Body of pancreas (tissue), 4 donors: ENCODE measurements around the gene ZBP1. TPM values are rescaled to one million over a fixed set of nuclear protein-coding genes. Genes with fewer than 3 reads are reported as not detected.
"Not testable (repeated sequence)": the region's sequence is repeated elsewhere in the genome, so short reads cannot be mapped to it uniquely, and the experiment has no call there.

Source experiments
- ATAC-seq: fragments of 150-250 bp; one replicate; pipeline ENCODE4 v1.9.1; 2016
- DNase-seq, 4 donors: peaks; one replicate each; pipeline ENCODE4 v3.0.0-alpha.2; 2019
- H3K27ac ChIP-seq, 4 donors: fragments of 200-600 bp; sonication (generic); 1 replicate in 3 of 4; 2 replicates in 1 of 4; pipeline versions ENCODE4 v1.5.1 to v1.6.1; 2016 to 2019; ENCODE audit warnings: mild to moderate bottlenecking in 1 of 4, mixed read lengths in 1 of 4, moderate library complexity in 1 of 4
- H3K27me3 ChIP-seq, 2 donors: fragments of 200-600 bp; sonication (generic); one replicate each; pipeline ENCODE4 v1.6.0; 2016; ENCODE audit warnings: mild to moderate bottlenecking in 1 of 2
- H3K36me3 ChIP-seq, 2 donors: fragments of 200-600 bp; sonication (generic); replicated peaks in 1 of 2; 2 replicates each; pipeline ENCODE4 v1.5.1; 2016; ENCODE audit warnings: low read depth in 2 of 2; ENCODE audit not compliant: insufficient read depth in 1 of 2
- H3K4me1 ChIP-seq: fragments of 200-600 bp; sonication (generic); one replicate; pipeline ENCODE4 v1.6.0; 2016
- H3K4me3 ChIP-seq, 2 donors: fragments of 200-600 bp; sonication (generic); 1 replicate in 1 of 2; 2 replicates in 1 of 2; pipeline ENCODE4 v1.5.1; 2016 to 2019
- H3K9me3 ChIP-seq, 3 donors: fragments of 200-600 bp; sonication (generic); 1 replicate in 2 of 3; 2 replicates in 1 of 3; pipeline ENCODE4 v1.5.1; 2016
- CTCF ChIP-seq, 7 experiments: fragments of 450-650 bp in 4 of 7; fragments of 200-600 bp in 3 of 7; sonication (generic) in 3 of 7; IDR thresholded peaks; one replicate each; pipeline ENCODE4 v1.5.1; 2016 to 2019; ENCODE audit warnings: antibody characterized with exemption in 7 of 7
- POLR2A ChIP-seq, 3 donors: fragments of 450-650 bp; IDR thresholded peaks; one replicate each; pipeline ENCODE4 v1.6.1; 2016; ENCODE audit warnings: antibody characterized with exemption in 3 of 3, mild to moderate bottlenecking in 2 of 3
- WGBS, 2 donors: methylation state at CpG; one replicate each; pipeline ENCODE4 v1.1.5; 2017; 5-methylcytosine and 5-hydroxymethylcytosine counted together
- intact Hi-C: fragments of 100-400 bp; cut with DNase I; formaldehyde crosslinking; loops from one replicate; pipeline ENCODE4 v1.15.1; 2023
- total RNA-seq, 2 donors: library from RNA; depleted of rRNA; stranded (reverse); fragments of >200 nt; gene quantifications; one replicate each; pipeline ENCODE4 v1.1.0, GENCODE V29; 2016

ZBP1 gene
- total RNA-seq, 2 donors from 2014 or later = 0.26 TPM; not detected in 1

DNA sequence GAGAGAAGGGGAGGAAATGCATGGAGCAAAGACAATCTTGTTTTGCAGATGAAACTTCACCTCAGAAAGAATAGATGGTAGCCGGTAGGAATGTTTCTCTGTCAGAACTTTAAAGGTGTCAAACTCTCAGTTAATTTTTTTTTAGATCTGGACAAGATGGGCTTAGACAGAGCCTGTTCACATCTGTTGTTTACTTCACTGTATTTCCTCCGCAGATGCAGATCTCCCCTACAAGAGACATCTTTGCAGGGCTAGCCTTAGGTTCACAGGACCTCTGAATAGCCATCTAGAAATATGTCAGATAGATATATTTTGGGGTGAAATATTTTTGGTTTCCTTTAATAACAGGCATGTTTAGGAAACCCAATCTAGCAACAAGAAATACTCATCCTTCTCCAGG is 12.1 kb upstream of the ZBP1 start:
- Histone ChIP-seq H3K27ac (no peak overlapping the region), H3K4me3 (no peak overlapping the region), H3K36me3 (no peaks in the 10 kb centered on the region), H3K4me1 (no peaks in the 10 kb centered on the region), H3K27me3 (no peaks in the 10 kb centered on the region), H3K9me3 (no peaks in the 10 kb centered on the region)
- TF ChIP-seq CTCF (IDR thresholded peaks at IDR 0.05) (no peak), POLR2A (IDR thresholded peaks at IDR 0.05) (no peak)
- intact Hi-C loops = no loop called here
- WGBS, 2 donors = 63% methylated on average over 2 of the region's 2 CpGs
- DNase-seq (no peak), ATAC-seq (no peak)

DNA sequence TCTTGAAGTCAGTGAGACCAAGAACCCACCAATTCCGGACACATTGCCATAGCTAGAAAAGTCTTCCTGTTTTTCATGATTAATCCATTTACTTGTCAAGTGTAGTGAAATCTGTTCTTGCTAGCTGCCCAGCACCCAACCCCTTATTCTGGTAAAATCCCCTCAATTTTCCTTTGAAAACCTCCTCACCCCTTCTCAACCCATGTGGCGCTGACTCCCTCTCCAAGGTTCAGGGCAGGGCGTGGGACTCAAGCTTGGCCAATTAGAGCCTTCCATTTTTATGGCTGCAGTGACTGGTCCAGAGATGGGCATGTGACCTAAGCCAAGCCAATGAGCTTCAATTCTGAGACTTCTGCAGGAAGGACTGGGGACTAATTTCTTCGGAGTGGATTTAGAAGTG is 9.8 kb upstream of the ZBP1 start:
- DNase-seq (no peak), ATAC-seq (no peak)
- Histone ChIP-seq H3K27me3 (no peaks in the 10 kb centered on the region), H3K4me1 (no peaks in the 10 kb centered on the region), H3K36me3 (no peaks in the 10 kb centered on the region), H3K27ac (no peak overlapping the region), H3K4me3 (no peak overlapping the region), H3K9me3 (no peaks in the 10 kb centered on the region)
- intact Hi-C loops = no loop called here
- 45 to 53% methylated on average over 4 of the region's 4 CpGs for WGBS, 2 donors
- TF ChIP-seq CTCF (IDR thresholded peaks at IDR 0.05) (no peak), POLR2A (IDR thresholded peaks at IDR 0.05) (no peak)

GRCh38 chr20:57629491-57629901 is 9.3 kb upstream of the ZBP1 start:
- H3K27ac ChIP-seq, ATAC-seq, H3K36me3 ChIP-seq, H3K27me3 ChIP-seq, H3K4me1 ChIP-seq, intact Hi-C loops, H3K4me3 ChIP-seq, H3K9me3 ChIP-seq, DNase-seq: not testable (repeated sequence)
- 59 to 67% methylated on average over 9 of the region's 9 CpGs for WGBS, 2 donors
- TF ChIP-seq POLR2A (IDR thresholded peaks at IDR 0.05) = peak in 1 of 3 donors; percentile 30

- ATAC-seq = not testable (repeated sequence)
These were observed 8.7 kb upstream of the ZBP1 start for GRCh38 chr20:57628962-57629308.

GRCh38 chr20:57628047-57628961 is 8.1 kb upstream of the ZBP1 start:
- Histone ChIP-seq H3K9me3 (no peaks in the 10 kb centered on the region), H3K27ac (peak overlapping the region in 2 of 4 donors; percentile 37 to 71), H3K36me3 (no peaks in the 10 kb centered on the region), H3K4me3 (no peak overlapping the region), H3K4me1 (no peaks in the 10 kb centered on the region), H3K27me3 (no peaks in the 10 kb centered on the region)
- ATAC-seq (peak; percentile 42), DNase-seq (peak in 1 of 4 donors; percentile 55)
- TF ChIP-seq POLR2A (IDR thresholded peaks at IDR 0.05) (no peak), CTCF (IDR thresholded peaks at IDR 0.05) (no peak)
- 55 to 65% methylated on average over 10 to 27 of the region's 29 CpGs for WGBS, 2 donors
- intact Hi-C loops = no loop called here

More at GRCh38 chr20:57628962-57629308, 8.7 kb upstream of the ZBP1 start:
- WGBS, 2 donors = 60 to 86% methylated on average over 1 to 5 of the region's 12 CpGs
- H3K27ac ChIP-seq = peak overlapping the region in 2 of 4 donors; percentile 37 to 71
- H3K36me3 ChIP-seq, intact Hi-C loops, DNase-seq, H3K4me3 ChIP-seq, H3K4me1 ChIP-seq, H3K9me3 ChIP-seq, H3K27me3 ChIP-seq: not testable (repeated sequence)
